ENCODE results near the gene LRP1.
A peak's percentile ranks its signal among the peaks of the same experiment; 100 is the strongest.

The LRP1 gene

GRCh38 chr12:57103856-57104255 is 24.4 kb upstream of the LRP1 start:
- H3K36me3 ChIP-seq (ENCODE audit: control insufficient read depth in 2 of 2, insufficient read depth in 2 of 2, low read length in 2 of 2), result peaks cover 58 to 69% of the 10 kb centered on the region in 2 donors
- no peaks in the 10 kb centered on the region for H3K27me3 ChIP-seq (ENCODE audit: control insufficient read depth in 2 of 2, insufficient read depth in 2 of 2, low read length in 2 of 2)
- H3K9ac ChIP-seq (ENCODE audit: low read depth in 1 of 2, low read length in 2 of 2), result no peak overlapping the region
- H3K4me1 ChIP-seq (ENCODE audit: control insufficient read depth in 2 of 2, insufficient read depth in 2 of 2, low read length in 2 of 2), result peaks cover 14 to 18% of the 10 kb centered on the region in 2 donors
- H3K9me3 ChIP-seq (ENCODE audit: control insufficient read depth in 2 of 2, low read length in 2 of 2), result no peaks in the 10 kb centered on the region
- H3K4me3 ChIP-seq (ENCODE audit: low read length in 2 of 2), result no peak overlapping the region
- no peak overlapping the region for H3K27ac ChIP-seq (ENCODE audit: low read depth in 2 of 2, low read length in 2 of 2)

DNA sequence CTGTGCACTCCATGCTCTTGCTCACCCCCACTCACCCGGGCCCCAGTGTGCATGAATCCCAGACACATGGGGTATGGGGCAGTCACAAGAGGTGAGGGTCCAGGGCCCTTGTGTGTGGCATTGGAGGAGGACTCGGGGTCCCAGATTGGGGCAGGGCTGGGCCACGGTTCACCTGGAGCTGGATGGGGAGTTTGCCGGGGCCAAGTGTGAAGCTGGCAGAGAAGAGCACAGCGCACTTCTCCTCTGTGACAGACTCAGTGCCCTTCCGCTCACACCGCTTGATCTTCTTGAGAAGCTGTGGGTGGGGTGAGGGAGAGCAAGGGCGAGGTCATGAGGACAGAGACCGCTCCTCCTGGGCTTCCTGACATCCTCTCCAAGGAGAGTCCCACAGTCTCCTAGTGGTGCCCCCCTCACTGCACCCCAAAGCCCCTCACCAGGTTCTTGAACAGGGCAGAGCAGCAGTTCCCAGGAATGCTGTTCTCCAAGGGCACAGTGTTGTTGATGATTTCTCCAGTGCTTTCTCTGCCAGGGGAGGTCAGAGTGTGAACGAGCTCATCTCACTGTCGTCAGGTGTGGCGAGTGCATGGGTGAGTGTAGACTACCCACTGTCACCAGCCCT is 23.9 kb upstream of the LRP1 start:
- peaks cover 54 to 64% of the 10 kb centered on the region in 2 donors for H3K36me3 ChIP-seq (ENCODE audit: control insufficient read depth in 2 of 2, insufficient read depth in 2 of 2, low read length in 2 of 2)
- peaks cover 17 to 19% of the 10 kb centered on the region in 2 donors for H3K4me1 ChIP-seq (ENCODE audit: control insufficient read depth in 2 of 2, insufficient read depth in 2 of 2, low read length in 2 of 2)
- H3K9me3 ChIP-seq (ENCODE audit: control insufficient read depth in 2 of 2, low read length in 2 of 2), result no peaks in the 10 kb centered on the region
- no peaks in the 10 kb centered on the region for H3K27me3 ChIP-seq (ENCODE audit: control insufficient read depth in 2 of 2, insufficient read depth in 2 of 2, low read length in 2 of 2)
- H3K4me3 ChIP-seq (ENCODE audit: low read length in 2 of 2), result no peak overlapping the region
- no peak overlapping the region for H3K9ac ChIP-seq (ENCODE audit: low read depth in 1 of 2, low read length in 2 of 2)
- H3K27ac ChIP-seq (ENCODE audit: low read depth in 2 of 2, low read length in 2 of 2), result no peak overlapping the region

DNA sequence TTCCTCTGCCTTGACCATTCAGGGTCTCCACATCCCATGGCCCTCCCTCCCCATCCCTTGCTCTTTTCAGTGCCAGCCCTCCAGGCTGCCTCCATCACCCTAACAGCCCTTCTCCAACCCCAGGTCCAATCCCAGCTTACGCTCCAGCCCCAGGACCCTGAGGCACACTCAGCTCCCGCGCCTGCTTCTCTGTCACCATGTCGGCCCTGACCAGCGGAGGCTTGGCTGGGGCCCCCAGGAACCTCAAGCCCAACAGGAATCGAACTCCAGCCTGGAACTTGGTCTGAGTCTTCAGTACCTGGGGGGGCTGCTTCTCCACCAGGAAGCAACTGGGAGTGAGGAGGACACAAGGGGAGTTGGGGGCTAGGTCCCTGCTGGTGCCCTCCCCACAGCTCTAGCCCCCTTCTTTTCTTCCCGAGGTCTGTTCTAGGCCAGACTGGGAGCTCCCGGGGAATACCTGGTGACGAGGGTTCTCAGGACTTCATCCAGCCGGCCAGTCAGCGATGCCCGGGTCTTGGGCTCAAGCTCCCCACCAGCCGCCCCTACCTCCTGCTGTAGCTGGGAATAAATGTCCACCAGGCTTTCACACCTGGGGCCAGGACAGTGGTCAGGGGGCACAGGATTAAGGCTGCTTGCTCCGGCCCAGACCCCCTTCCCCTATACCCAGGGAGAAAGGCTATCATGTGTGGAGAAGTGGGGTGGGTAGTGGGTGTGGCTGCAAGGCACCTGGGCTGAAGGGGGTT is 23.1 kb upstream of the LRP1 start:
- Histone ChIP-seq H3K9me3 (ENCODE audit: control insufficient read depth in 2 of 2, low read length in 2 of 2) (no peaks in the 10 kb centered on the region), H3K27ac (ENCODE audit: low read depth in 2 of 2, low read length in 2 of 2) (no peak overlapping the region), H3K4me3 (ENCODE audit: low read length in 2 of 2) (no peak overlapping the region), H3K4me1 (ENCODE audit: control insufficient read depth in 2 of 2, insufficient read depth in 2 of 2, low read length in 2 of 2) (peaks cover 23% of the 10 kb centered on the region in 2 donors), H3K27me3 (ENCODE audit: control insufficient read depth in 2 of 2, insufficient read depth in 2 of 2, low read length in 2 of 2) (no peaks in the 10 kb centered on the region), H3K36me3 (ENCODE audit: control insufficient read depth in 2 of 2, insufficient read depth in 2 of 2, low read length in 2 of 2) (peaks cover 49 to 56% of the 10 kb centered on the region in 2 donors), H3K9ac (ENCODE audit: low read depth in 1 of 2, low read length in 2 of 2) (no peak overlapping the region)

DNA sequence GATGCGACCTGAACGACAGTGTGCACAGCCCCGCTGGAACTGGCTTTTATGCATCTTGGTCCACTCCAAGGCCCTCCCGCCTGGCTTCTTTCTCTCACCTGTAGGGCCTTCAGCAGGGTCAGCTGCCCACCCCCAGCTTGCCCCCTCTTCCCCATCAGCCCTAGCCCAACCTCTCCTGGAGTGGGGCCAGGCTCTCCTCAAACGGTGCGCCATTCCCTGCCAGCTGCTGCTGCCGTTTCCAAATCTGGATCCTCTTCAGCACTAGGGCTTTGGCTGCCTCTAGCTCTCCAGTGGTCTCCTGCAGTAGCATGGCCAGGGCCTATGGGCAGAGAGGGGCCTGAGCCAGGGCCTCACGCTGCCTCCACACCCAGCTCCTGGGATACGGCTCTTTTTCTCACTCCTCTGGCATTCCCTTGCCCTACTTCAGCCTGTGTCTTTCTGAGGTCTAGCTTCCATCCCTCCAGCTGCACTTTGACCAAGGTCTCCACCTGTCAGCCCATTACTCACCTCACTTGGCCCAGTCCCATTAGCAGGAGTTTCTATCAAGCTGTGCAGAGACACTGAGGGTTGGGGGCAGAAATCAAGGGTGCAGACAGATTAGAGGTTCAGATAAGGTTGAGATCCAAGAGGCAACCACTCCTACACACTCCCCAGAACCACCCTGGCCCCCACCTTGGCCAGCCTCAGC is 22.1 kb upstream of the LRP1 start:
- no peak overlapping the region for H3K27ac ChIP-seq (ENCODE audit: low read depth in 2 of 2, low read length in 2 of 2)
- H3K9ac ChIP-seq (ENCODE audit: low read depth in 1 of 2, low read length in 2 of 2), result no peak overlapping the region
- H3K9me3 ChIP-seq (ENCODE audit: control insufficient read depth in 2 of 2, low read length in 2 of 2), result no peaks in the 10 kb centered on the region
- H3K36me3 ChIP-seq (ENCODE audit: control insufficient read depth in 2 of 2, insufficient read depth in 2 of 2, low read length in 2 of 2), result peaks cover 47 to 54% of the 10 kb centered on the region in 2 donors
- no peaks in the 10 kb centered on the region for H3K27me3 ChIP-seq (ENCODE audit: control insufficient read depth in 2 of 2, insufficient read depth in 2 of 2, low read length in 2 of 2)
- H3K4me1 ChIP-seq (ENCODE audit: control insufficient read depth in 2 of 2, insufficient read depth in 2 of 2, low read length in 2 of 2), result peaks cover 20% of the 10 kb centered on the region in 2 donors
- no peak overlapping the region for H3K4me3 ChIP-seq (ENCODE audit: low read length in 2 of 2)

- H3K4me1 ChIP-seq (ENCODE audit: control insufficient read depth in 2 of 2, insufficient read depth in 2 of 2, low read length in 2 of 2), result peaks cover 19 to 24% of the 10 kb centered on the region in 2 donors
- peaks cover 47 to 48% of the 10 kb centered on the region in 2 donors for H3K36me3 ChIP-seq (ENCODE audit: control insufficient read depth in 2 of 2, insufficient read depth in 2 of 2, low read length in 2 of 2)
- no peaks in the 10 kb centered on the region for H3K9me3 ChIP-seq (ENCODE audit: control insufficient read depth in 2 of 2, low read length in 2 of 2)
- no peak overlapping the region for H3K4me3 ChIP-seq (ENCODE audit: low read length in 2 of 2)
- H3K27ac ChIP-seq (ENCODE audit: low read depth in 2 of 2, low read length in 2 of 2), result no peak overlapping the region
- H3K27me3 ChIP-seq (ENCODE audit: control insufficient read depth in 2 of 2, insufficient read depth in 2 of 2, low read length in 2 of 2), result no peaks in the 10 kb centered on the region
- H3K9ac ChIP-seq (ENCODE audit: low read depth in 1 of 2, low read length in 2 of 2), result peak overlapping the region in 1 of 2 donors; percentile 6
These were observed 20.7 kb upstream of the LRP1 start for GRCh38 chr12:57107456-57108155.

GRCh38 chr12:57109207-57110103 is 18.8 kb upstream of the LRP1 start:
- peak overlapping the region; percentile 99 for H3K9ac ChIP-seq (ENCODE audit: low read depth in 1 of 2, low read length in 2 of 2)
- H3K27ac ChIP-seq (ENCODE audit: low read depth in 2 of 2, low read length in 2 of 2), result peak overlapping the region in 1 of 2 donors; percentile 99
- peaks cover 39% of the 10 kb centered on the region in 2 donors for H3K36me3 ChIP-seq (ENCODE audit: control insufficient read depth in 2 of 2, insufficient read depth in 2 of 2, low read length in 2 of 2)
- H3K4me3 ChIP-seq (ENCODE audit: low read length in 2 of 2), result peak overlapping the region; percentile 95 to 98
- H3K27me3 ChIP-seq (ENCODE audit: control insufficient read depth in 2 of 2, insufficient read depth in 2 of 2, low read length in 2 of 2), result no peaks in the 10 kb centered on the region
- no peaks in the 10 kb centered on the region for H3K9me3 ChIP-seq (ENCODE audit: control insufficient read depth in 2 of 2, low read length in 2 of 2)
- H3K4me1 ChIP-seq (ENCODE audit: control insufficient read depth in 2 of 2, insufficient read depth in 2 of 2, low read length in 2 of 2), result peaks cover 18 to 23% of the 10 kb centered on the region in 2 donors

DNA sequence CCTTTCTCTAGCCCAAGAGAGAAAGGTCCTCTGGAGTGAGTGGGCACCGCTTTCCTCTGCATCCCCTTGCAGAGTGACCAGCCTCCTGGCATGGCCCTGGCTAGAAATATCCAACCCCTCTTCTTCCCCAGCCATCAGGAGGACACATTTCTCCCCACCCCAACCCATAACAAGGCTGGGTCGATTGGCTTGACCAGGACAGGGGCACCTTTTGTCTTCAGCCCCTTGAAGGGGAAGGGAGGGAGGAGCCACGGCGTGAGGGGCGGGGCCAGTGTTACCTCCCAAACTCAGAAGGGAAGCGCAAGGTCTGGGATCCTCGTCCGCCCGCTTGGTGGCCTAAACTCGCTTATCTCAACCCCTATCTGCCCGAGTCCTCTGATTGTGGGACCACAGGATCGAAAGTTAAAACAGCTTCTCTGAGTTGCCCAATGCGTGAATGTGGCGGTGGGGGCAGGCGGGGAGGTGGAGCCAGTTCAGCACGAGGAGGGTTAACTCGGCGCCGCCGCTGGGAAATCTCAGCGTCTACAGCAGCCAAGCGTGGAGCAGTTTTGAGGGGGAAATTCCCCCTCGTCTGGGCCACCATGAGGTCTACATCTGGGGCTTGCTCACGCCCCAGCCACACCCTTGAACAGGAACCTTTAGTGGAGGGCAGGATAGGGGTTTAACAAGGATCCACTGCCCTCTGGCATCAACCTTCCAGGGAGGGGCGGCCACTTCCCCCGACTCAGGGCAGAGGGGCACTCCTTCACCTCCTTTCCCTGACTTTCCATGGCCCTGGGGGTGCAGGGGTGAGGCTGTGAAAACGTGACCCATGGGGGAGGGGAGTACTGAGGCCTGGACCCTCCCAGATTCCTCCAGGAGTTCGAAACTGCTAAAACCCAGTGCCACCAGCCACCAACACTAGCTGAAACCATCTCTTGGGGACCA is 17.9 kb upstream of the LRP1 start:
- Histone ChIP-seq H3K27me3 (ENCODE audit: control insufficient read depth in 2 of 2, insufficient read depth in 2 of 2, low read length in 2 of 2) (no peaks in the 10 kb centered on the region), H3K9ac (ENCODE audit: low read depth in 1 of 2, low read length in 2 of 2) (peak overlapping the region; percentile 99), H3K4me3 (ENCODE audit: low read length in 2 of 2) (peak overlapping the region; percentile 95 to 98), H3K36me3 (ENCODE audit: control insufficient read depth in 2 of 2, insufficient read depth in 2 of 2, low read length in 2 of 2) (peaks cover 30% of the 10 kb centered on the region in 2 donors), H3K27ac (ENCODE audit: low read depth in 2 of 2, low read length in 2 of 2) (peak overlapping the region; percentile 99 to 100), H3K4me1 (ENCODE audit: control insufficient read depth in 2 of 2, insufficient read depth in 2 of 2, low read length in 2 of 2) (peaks cover 18 to 23% of the 10 kb centered on the region in 2 donors), H3K9me3 (ENCODE audit: control insufficient read depth in 2 of 2, low read length in 2 of 2) (no peaks in the 10 kb centered on the region)

GRCh38 chr12:57111031-57111734 is 17.1 kb upstream of the LRP1 start, which contains the start of gene STAT6:
STAT6 (minus strand) TSS chr12:57111362; CDS start chr12:57108278, 3,084 bp downstream.
- Histone ChIP-seq H3K27me3 (ENCODE audit: control insufficient read depth in 2 of 2, insufficient read depth in 2 of 2, low read length in 2 of 2) (no peaks in the 10 kb centered on the region), H3K27ac (ENCODE audit: low read depth in 2 of 2, low read length in 2 of 2) (peak within 1 kb of the TSS; percentile 99 to 100), H3K36me3 (ENCODE audit: control insufficient read depth in 2 of 2, insufficient read depth in 2 of 2, low read length in 2 of 2) (peaks cover 21 to 22% of the 10 kb centered on the region in 2 donors), H3K9ac (ENCODE audit: low read depth in 1 of 2, low read length in 2 of 2) (peak within 1 kb of the TSS; percentile 99), H3K4me3 (ENCODE audit: low read length in 2 of 2) (peak within 1 kb of the TSS; percentile 95 to 98), H3K4me1 (ENCODE audit: control insufficient read depth in 2 of 2, insufficient read depth in 2 of 2, low read length in 2 of 2) (peaks cover 18 to 23% of the 10 kb centered on the region in 2 donors), H3K9me3 (ENCODE audit: control insufficient read depth in 2 of 2, low read length in 2 of 2) (no peaks in the 10 kb centered on the region)

Data from mucosa of rectum (tissue), 2 donors.